ENCODE measurements around the gene SARNP.

- TF ChIP-seq CTCF (IDR thresholded peaks at IDR 0.05) (no peak), POLR2A (IDR thresholded peaks at IDR 0.05; ENCODE audit: low read length) (no peak), POLR2AphosphoS2 (conservative IDR thresholded peaks at IDR 0.05; ENCODE audit: low read length) (no peak), ZNF302 (CRISPR knock-in tag; IDR thresholded peaks at IDR 0.05) (no peak), REST (IDR thresholded peaks at IDR 0.05) (no peak), MAFK (IDR thresholded peaks at IDR 0.05; ENCODE audit: partially characterized antibody) (no peak), JUN (IDR thresholded peaks at IDR 0.05) (no peak), MYC (IDR thresholded peaks at IDR 0.05; ENCODE audit: borderline replicate concordance, low read length) (no peak), ESRRA (IDR thresholded peaks at IDR 0.05; ENCODE audit: borderline replicate concordance, low read length) (no peak), PHF8 (IDR thresholded peaks at IDR 0.05; ENCODE audit: borderline replicate concordance, low read depth) (no peak)
Observed at GRCh38 chr12:55765736-55766290, 51.7 kb downstream of the SARNP start.
